Epithelial cell of esophagus (primary cell): ENCODE measurements around the gene RAB38.

Experiments used
- DNase-seq: peaks from one replicate; pipeline ENCODE4 v3.0.0; 2010; ENCODE audit warnings: low read depth
- H3K4me3 ChIP-seq: 2 replicates; pipeline ENCODE4 v1.5.1; 2011; ENCODE audit warnings: mild to moderate bottlenecking, low read length, control low read depth
- CTCF ChIP-seq: IDR thresholded peaks from 2 replicates; pipeline ENCODE4 v1.5.1; 2011; ENCODE audit warnings: low read depth, mild to moderate bottlenecking, low read length, control low read depth, inconsistent platforms; ENCODE audit not compliant: insufficient read depth; ENCODE audit errors: missing control alignments

The RAB38 gene

GRCh38 chr11:88202498-88202897 lies 27.3 kb upstream of the RAB38 start:
- H3K4me3 ChIP-seq, result no peak overlapping the region
- no peak for TF ChIP-seq CTCF
- no peak for DNase-seq

GRCh38 chr11:88196393-88196792 lies 21.1 kb upstream of the RAB38 start:
- TF ChIP-seq CTCF, result no peak
- no peak overlapping the region for H3K4me3 ChIP-seq
- DNase-seq, result no peak

- no peak for TF ChIP-seq CTCF
- DNase-seq, result no peak
- H3K4me3 ChIP-seq, result no peak overlapping the region
Observed at GRCh38 chr11:88195908-88196307, 20.7 kb upstream of the RAB38 start.

- TF ChIP-seq CTCF, result no peak
- DNase-seq, result no peak
- no peak overlapping the region for H3K4me3 ChIP-seq
Observed at GRCh38 chr11:88194990-88195389, 19.7 kb upstream of the RAB38 start.

GRCh38 chr11:88193278-88193677 lies 18.0 kb upstream of the RAB38 start:
- TF ChIP-seq CTCF, result no peak
- no peak overlapping the region for H3K4me3 ChIP-seq
- no peak for DNase-seq

- TF ChIP-seq CTCF, result no peak
- H3K4me3 ChIP-seq, result no peak overlapping the region
- no peak for DNase-seq
Observed at GRCh38 chr11:88188932-88189253, 13.7 kb upstream of the RAB38 start.

GRCh38 chr11:88188251-88188931 lies 13.1 kb upstream of the RAB38 start:
- H3K4me3 ChIP-seq, result no peak overlapping the region
- no peak for DNase-seq
- TF ChIP-seq CTCF, result no peak
